AG04450 (cell line): ENCODE data around the gene DGCR2. TPM values are rescaled to one million over a fixed set of nuclear protein-coding genes. Genes with fewer than 3 reads are reported as not detected.

Experiments used
- CTCF ChIA-PET: fragments of 300-600, 350-600 bp; formaldehyde crosslinking; extraction: SDS; loops from one replicate; lab custom pipeline; 2022; ENCODE audit warnings: antibody characterized with exemption, inconsistent platforms; lab: Charles Lee
- POLR2A ChIA-PET: fragments of 350-600 bp; formaldehyde crosslinking; extraction: SDS; loops from one replicate; lab custom pipeline; 2021; ENCODE audit warnings: antibody characterized with exemption, inconsistent platforms; lab: Yijun Ruan, JAX
- DNase-seq: peaks from one replicate; pipeline ENCODE4 v3.0.0-alpha.2; 2011; ENCODE audit warnings: low read depth, low spot score
- H3K27ac ChIP-seq: one replicate; pipeline ENCODE4 v1.5.1; 2012; ENCODE audit warnings: low read depth, low read length, control low read depth
- H3K27me3 ChIP-seq: one replicate; pipeline ENCODE4 v1.6.0; 2012; ENCODE audit warnings: low read length; ENCODE audit not compliant: control insufficient read depth, insufficient read depth
- H3K4me3 ChIP-seq: 2 replicates; pipeline ENCODE4 v1.5.1; 2011; ENCODE audit warnings: mild to moderate bottlenecking, low read depth, low read length, control low read depth
- H3K9me3 ChIP-seq: 2 replicates; pipeline ENCODE4 v1.5.1; 2012; ENCODE audit warnings: low read length; ENCODE audit not compliant: control insufficient read depth, insufficient read depth
- polyA plus RNA-seq: library from polyadenylated mRNA; depleted of rRNA; stranded (reverse); fragments of >200 nt; gene quantifications from 2 replicates; pipeline ENCODE4 v1.2.3, GENCODE V29; 2011
- TF ChIP-seq, protein P1 (sequence below): IDR thresholded peaks from 2 replicates; pipeline ENCODE4 v1.5.1; 2011; ENCODE audit warnings: low read depth, low read length, control low read depth, inconsistent platforms

DGCR2 gene
- polyA plus RNA-seq, 1 experiment, result 23.0 TPM

DNA sequence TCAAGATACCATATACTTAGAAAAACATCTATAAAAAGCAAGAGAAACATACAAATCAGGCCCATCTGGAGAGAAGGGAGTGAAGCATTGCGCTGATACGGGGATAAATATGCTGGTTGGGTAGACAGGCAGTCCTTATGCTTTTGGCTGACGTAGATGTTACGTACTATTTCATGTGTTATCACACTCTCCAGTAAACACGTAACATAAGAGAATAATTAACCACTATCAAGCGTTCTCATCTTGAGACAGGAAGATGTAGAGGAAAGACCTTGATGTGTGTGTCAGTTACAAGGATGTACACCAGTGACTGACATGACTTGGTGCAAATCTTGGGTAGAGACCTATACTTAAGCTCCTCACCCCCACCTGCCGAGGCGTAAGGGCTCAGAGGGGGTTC, 99.5 kb downstream of the DGCR2 start:
- no peak overlapping the region for H3K4me3 ChIP-seq
- no peaks in the 10 kb centered on the region for H3K9me3 ChIP-seq
- no peak for DNase-seq
- CTCF ChIA-PET, result no interaction called here
- TF ChIP-seq, protein P1, sequence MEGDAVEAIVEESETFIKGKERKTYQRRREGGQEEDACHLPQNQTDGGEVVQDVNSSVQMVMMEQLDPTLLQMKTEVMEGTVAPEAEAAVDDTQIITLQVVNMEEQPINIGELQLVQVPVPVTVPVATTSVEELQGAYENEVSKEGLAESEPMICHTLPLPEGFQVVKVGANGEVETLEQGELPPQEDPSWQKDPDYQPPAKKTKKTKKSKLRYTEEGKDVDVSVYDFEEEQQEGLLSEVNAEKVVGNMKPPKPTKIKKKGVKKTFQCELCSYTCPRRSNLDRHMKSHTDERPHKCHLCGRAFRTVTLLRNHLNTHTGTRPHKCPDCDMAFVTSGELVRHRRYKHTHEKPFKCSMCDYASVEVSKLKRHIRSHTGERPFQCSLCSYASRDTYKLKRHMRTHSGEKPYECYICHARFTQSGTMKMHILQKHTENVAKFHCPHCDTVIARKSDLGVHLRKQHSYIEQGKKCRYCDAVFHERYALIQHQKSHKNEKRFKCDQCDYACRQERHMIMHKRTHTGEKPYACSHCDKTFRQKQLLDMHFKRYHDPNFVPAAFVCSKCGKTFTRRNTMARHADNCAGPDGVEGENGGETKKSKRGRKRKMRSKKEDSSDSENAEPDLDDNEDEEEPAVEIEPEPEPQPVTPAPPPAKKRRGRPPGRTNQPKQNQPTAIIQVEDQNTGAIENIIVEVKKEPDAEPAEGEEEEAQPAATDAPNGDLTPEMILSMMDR, result no peak
- peaks cover 11% of the 10 kb centered on the region for H3K27me3 ChIP-seq
- POLR2A ChIA-PET, result no interaction called here
- no peak overlapping the region for H3K27ac ChIP-seq

DNA sequence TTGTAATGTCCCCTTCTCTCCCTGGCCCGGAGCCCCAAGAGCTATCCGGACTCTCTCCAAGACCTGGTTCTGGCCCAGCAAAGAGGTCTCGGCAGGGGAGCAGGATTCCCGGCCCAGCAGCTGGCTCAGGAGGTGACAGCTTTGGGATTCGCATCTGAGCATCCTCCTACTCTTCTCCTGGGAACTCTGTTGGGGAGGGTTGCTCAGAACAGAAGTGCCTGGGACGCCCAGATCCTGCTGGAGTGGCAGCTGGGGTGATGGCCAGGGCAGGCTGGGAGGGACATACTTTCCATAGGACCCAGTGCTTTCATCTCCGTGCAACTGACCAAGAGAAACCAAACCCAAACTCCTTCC, 102.6 kb downstream of the DGCR2 start:
- Histone ChIP-seq H3K27me3 (peaks cover 11% of the 10 kb centered on the region), H3K27ac (no peak overlapping the region), H3K4me3 (no peak overlapping the region), H3K9me3 (no peaks in the 10 kb centered on the region)
- TF ChIP-seq, protein P1, result no peak
- ChIA-PET POLR2A (no interaction called here), CTCF (no interaction called here)
- DNase-seq, result no peak

DNA sequence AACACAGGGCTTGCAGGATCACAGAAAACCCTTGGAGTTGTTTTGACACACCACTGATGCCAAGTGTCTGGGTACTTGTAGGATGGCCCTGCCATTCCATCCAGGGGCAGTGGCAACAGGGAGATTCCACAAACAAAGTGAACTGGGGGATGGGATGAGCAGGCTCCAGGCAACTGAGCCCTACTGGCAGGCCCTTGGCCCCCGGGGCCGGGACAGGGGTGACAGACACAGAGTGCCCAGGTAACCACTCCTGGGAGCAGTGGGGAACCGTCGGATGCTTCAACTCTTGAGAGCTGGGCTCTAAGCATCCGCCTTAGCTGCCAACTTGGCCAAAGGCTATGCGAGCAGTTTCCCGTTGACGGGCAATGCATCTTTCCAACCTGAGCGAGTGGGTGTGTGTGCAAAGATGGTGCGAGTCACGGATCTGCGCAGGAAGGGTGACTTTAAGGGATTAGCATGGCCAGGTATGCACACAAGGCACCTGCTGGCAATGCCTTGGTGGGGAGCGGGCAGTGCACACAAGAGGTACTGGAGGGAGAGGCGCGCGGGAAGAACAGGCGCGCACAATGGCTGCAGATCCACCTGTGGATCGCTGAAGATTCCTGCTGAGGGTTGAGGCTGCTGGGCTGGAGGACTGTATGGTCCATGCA, 103.1 kb downstream of the DGCR2 start:
- CTCF ChIA-PET, result no interaction called here
- POLR2A ChIA-PET, result no interaction called here
- DNase-seq, result no peak
- TF ChIP-seq, protein P1, result no peak
- Histone ChIP-seq H3K27me3 (peaks cover 11% of the 10 kb centered on the region), H3K27ac (no peak overlapping the region), H3K4me3 (no peak overlapping the region), H3K9me3 (no peaks in the 10 kb centered on the region)

DNA sequence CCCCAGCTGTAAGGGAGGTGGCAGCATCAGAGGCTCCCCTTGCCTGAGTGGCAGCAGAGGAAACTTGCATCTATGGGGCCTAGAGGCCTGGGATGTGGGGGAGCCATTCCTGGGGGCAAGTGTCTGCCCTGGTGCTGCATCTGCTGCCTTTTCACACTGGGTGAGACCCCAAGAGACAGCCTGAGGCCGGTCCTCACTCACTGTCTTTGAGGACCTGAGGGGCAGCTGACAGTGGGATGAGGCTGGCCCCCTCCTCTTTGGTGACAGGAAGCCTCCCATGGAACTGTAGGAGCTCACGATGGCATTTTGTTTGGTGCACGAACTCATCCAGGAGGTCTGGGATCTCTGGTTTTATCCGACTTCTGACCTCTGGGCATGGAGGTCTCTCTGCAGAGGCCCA, 104.0 kb downstream of the DGCR2 start:
- TF ChIP-seq, protein P1, result no peak
- no peak overlapping the region for H3K4me3 ChIP-seq
- peaks cover 11% of the 10 kb centered on the region for H3K27me3 ChIP-seq
- no peaks in the 10 kb centered on the region for H3K9me3 ChIP-seq
- CTCF ChIA-PET, result no interaction called here
- POLR2A ChIA-PET, result no interaction called here
- DNase-seq, result no peak
- H3K27ac ChIP-seq, result no peak overlapping the region

DNA sequence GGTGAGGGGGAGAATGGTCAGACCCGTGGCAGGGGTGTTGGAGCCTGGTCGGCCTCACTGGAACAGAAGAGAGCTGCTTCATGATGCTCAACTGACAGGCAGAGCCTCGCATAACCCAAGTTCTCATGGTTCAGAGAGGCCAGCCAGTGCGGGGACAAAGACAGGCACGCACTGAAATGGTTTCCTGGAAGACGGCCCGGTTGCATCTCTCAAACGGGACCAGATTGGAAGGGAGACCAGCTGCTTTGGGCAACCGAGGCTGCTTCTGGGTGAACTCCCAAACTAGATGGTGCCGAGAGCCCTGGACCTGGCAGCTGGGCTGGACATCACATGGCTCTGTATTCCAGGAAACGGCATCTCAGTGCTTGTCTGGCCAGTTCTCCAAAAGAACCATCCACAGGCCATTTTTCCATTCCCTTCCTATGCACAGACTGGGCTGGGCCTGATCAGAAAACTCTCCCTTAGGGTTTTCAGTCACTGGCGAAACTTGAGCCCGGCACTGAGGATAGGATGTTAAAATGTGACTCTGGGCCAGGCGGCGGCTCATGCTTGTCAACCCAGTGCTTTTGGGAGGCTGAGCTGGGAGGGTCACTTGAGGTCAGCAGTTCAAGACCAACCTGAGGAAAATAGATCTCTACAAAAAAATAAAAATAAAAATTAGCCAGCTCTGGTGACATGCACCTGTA, 106.0 kb downstream of the DGCR2 start:
- Histone ChIP-seq H3K9me3 (no peaks in the 10 kb centered on the region), H3K4me3 (no peak overlapping the region), H3K27me3 (peaks cover 15% of the 10 kb centered on the region), H3K27ac (no peak overlapping the region)
- no peak for DNase-seq
- TF ChIP-seq, protein P1, result no peak
- ChIA-PET CTCF (no interaction called here), POLR2A (no interaction called here)
